CD4-positive, alpha-beta T cell treated with Interferon gamma for 1 hour (primary cell): ENCODE measurements around the gene DLG4.
"Not testable (repeated sequence)": the region's sequence is repeated elsewhere in the genome, so short reads cannot be mapped to it uniquely, and the experiment has no call there.

ENCODE experiments used
- DNase-seq: peaks from one replicate; pipeline ENCODE4 v3.0.0-alpha.2; 2020

DLG4 gene

DNA sequence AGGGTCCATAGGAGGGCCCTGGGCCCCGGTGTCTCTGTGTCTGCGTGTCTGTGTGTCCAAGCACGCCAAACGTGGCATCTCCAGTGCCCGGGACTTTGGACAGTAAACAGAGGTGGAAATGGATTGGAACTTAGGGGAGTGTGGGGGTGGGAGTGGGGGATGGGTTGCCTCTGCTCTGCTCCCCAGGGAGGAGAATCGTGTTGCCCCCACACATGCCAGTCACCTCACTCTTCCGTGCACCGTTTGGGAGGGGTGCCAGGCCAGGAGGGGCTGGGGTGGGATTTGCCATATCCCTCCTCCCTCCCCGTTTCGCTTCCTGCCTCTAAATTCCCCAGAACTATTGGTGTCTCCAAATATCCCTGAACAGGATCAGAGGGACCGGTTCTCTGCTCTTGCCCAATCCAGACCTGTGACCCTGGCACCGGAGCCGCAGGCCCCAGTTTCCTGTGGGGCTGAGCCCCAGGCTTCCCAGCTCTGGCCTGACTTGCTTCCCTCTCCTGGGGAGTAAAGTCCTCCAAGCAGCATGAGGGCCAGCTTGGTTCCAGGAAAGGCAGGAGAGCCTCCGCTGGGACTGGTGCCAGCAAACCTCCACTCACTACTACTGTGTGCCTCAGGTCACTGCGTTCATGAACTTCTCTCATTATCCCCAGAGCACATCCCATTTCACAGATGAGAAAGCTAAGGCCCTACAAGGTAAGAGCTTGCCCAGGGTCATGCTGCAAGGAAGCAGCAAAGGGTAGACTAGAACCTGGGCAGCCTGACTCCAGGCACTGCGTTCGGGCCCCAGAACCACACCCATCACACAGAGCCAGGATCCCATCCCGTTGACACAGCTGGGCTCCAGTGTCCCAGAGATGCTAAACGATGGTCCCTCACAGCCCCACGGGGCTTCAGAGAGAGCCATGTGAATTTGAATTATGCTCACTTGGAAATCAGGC lies 40.0 kb downstream of the DLG4 start, which contains the start of gene ASGR1:
Gene ASGR1, minus strand, starts transcription at position 54 of the 938 bp plus-strand sequence. CDS start 807 bp downstream, outside the sequence.
- DNase-seq, result no peak

DNA sequence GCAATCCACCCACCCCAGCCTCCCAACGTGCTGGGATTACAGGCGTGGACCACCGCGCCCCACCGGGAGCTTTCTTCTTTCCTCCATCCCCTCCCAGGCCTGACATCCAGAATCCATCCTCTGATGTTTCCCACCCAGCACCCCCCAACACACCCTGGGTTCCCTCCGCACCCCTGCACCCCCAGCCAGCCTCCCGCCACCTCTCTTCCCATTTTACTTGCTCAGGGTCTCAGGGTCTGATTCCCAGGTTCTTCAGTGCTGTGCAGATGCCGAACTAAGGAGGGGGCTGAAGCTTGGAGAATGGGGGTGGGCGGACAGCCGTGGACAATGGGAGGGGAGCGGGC lies 40.7 kb downstream of the DLG4 start:
- no peak for DNase-seq

DNA sequence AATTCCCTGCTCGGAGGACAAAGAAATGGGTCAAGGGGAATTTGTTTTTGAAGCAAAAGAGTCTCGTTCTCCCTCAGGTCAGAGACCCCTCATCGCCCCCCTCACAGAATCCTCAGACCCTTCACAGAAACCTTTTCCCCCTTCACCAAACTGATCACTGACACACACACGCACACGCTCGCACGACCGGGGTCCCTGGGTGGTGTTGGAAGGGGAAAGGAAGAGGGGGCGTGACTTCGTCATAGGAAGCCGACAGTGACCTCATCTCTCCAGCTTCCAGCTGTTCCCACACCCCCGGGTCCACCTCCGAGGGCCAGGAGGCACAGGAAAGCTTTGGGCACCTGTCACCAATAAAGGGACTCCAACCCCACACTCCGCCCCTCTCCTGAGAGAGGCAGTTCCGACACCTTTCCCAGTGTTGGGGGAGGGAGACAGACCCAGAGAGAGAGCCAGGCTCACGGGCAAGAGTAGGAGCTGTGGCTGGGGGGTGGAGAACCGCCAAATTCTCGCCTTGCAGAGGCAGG lies 41.6 kb downstream of the DLG4 start:
- DNase-seq, result no peak

- DNase-seq, result peak; percentile 63
Measured at GRCh38 chr17:7177191-7177953, 42.3 kb downstream of the DLG4 start.

GRCh38 chr17:7176841-7177190 lies 42.8 kb downstream of the DLG4 start:
- no peak for DNase-seq

DNA sequence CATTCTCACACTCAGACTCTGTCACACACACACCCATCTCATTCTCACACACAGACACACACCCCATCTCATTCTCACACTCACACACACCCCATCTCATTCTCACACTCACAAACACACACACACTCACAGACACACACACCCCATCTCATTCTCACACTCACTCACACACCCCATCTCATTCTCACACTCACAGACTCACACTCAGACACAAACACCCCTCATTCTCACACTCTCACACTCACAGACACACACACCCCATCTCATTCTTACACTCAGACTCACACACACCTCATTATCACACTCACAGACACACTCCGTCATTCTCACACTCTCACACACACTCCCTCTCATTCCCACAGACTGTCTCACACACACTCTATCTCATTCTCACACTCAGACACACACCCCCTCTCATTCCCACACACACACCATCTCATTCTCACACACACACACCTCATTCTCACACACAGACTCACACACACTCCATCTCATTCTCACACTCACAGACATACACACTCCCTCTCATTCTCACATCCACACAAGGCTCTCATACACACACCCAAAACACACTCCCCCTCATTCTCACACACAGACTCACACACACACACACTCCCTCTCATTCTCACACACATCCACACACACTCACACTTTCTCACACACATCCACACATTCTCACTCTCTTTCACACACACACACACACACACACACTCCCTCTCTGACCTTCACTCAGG lies 43.4 kb downstream of the DLG4 start:
- DNase-seq, result no peak

DNA sequence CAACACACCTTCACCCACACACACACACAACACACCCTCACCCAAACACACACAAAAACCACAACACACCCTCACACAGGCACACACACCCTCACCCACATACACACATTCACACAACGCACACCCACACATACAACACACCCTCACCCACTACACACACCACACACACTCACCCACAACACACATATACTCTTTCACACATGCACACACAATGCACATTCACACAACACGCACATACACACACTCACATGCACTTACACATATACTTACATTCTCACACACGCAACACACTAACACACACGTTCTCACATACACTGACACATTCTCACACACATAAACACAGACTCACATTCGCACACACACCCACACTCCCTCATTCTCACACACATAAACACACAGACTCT lies 44.3 kb downstream of the DLG4 start:
- DNase-seq, result no peak

DNA sequence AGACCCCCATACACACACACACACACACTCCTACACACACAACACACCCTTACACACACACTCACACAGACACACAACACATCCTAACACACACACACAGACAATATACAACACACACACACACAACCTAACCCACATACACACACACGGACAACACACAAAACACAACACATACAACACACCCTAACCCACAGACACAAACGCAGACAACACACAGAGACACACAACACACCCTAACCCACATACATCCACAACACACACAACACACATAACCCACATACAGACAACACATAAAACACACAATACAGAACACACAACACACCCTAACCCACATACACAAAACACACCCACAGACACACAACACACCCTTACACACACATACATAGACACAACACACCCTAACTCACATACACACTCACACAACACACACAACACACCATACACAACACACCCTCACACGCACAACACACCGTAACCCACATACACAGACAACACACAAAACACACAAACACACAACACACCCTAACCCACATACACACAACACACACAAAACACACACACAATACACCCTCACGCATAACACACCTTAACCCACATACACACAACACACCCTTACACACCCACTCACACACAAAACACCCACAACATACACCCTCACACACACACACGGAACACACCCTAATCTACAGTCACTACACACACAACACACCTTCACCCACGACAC lies 44.9 kb downstream of the DLG4 start:
- no peak for DNase-seq

- peak; percentile 66 for DNase-seq
Measured at GRCh38 chr17:7173687-7174602, 45.7 kb downstream of the DLG4 start.

DNA sequence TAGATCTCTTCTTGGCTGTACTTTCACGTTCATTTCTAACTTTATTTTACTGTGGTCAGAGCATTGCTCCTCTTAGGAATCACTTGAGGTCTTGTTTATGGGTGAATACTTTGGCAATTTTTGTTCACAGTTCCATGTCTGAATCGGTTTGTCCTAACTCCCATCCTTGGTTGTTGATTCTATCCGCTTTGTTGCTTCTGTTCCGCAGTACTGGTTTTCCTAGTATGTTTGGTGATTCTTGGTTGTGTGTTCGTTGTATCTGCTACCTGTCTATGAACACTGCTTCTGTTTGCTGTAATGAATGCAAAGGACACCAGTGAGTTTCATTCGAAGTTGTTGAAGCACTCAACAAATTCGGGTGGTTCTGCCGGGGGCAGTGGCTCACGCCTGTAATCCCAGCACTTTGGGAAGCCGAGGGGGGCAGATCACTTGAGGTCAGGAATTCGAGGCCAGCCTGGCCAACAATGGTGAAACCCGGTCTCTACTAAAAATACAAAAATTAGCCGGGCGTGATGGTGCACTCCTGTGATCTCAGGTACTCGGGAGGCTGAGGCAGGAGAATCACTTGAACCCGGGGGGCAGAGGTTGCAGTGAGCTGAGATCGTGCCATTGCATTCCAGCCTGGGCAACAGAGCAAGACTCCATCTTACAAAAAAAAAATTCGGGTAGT lies 47.0 kb downstream of the DLG4 start:
- not testable (repeated sequence) for DNase-seq

GRCh38 chr17:7169565-7169908 lies 50.1 kb downstream of the DLG4 start:
- DNase-seq, result not testable (repeated sequence)

GRCh38 chr17:7168841-7169564 lies 50.6 kb downstream of the DLG4 start:
- DNase-seq, result not testable (repeated sequence)

- DNase-seq, result peak; percentile 32
Measured at GRCh38 chr17:7167832-7168231, 51.8 kb downstream of the DLG4 start.

- DNase-seq, result no peak
Measured at GRCh38 chr17:7166873-7167272, 52.8 kb downstream of the DLG4 start.

DNA sequence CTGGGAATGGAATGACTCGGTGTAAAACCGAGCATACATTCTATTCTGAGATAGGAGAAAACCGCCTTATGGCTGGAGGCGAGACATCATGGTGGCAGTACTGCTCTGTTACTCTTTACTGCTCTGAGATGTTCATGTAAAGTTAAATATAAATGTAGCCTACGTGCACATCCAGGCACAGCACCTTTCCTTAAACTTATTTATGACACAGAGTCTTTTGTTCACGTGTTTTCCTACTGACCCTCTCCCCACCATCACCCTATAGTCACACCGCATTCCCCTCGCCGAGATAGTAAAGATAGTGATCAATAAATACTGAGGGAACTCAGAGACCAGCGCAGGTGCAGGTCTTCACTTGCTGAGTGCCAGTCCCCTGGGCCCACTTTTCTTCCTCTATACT lies 60.1 kb downstream of the DLG4 start:
- DNase-seq, result not testable (repeated sequence)

DNA sequence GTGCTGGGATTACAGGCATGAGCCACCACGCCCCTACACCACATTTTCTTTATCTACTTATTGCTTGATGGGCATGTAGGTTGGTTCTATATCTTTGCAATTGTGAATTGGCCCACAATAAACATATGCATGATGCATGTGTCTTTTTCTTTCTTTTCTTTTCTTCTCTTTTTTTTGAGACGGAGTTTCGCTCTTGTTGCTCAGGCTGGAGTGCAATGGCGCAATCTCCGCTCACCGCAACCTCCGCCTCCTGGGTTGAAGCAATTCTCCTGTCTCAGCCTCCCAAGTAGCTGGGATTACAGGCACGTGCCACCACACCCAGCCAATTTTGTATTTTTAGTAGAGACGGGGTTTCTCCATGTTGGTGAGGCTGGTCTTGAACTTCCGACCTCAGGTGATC lies 61.2 kb downstream of the DLG4 start:
- not testable (repeated sequence) for DNase-seq

DNA sequence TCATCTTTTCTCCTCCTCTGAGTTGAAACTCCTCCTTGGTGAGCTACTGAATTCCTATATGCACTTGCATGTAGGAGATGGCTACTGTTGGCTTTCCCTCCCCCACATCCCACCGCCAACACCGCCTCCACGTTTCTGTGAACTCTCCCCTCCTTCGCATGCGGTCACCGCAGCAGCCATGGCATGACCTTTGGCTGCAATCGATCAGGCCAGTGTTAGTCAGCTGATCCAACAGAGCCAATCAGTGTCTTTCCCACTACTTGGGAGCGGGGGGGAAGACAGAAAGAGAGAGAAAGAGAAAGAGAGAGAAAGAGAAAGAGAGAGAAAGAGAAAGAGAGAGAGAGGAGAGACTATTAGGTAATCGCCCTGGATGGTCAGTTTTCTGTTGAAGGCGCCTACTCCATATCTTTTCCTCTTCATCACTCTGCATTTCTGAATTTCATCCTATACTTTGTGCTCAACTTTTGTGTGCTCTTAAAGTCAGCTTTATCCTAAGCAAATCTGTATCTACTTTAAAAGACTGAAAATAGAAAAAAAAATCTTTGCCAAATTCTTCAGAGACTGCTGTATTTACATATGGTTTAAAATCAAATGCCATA lies 63.2 kb downstream of the DLG4 start:
- no peak for DNase-seq

DNA sequence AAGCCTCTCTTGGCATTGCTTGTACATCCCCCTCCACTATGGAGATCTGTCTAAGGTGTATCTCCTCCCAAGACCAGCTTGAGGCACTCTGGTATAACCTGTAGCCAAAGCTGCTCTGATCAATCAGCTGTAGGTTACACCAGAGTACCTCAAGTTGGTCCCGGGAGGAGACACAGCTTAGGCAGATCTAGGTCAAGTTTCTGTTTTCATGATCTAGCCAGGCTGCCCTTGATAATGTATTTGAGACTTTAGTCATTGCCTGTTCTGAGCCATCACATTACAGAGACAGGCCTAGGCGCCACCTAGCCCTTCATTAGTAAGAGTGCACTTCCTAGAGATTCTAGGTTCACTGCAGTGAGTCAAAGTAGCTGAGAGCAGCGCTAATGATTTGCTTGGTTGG lies 71.9 kb downstream of the DLG4 start:
- DNase-seq, result no peak

DNA sequence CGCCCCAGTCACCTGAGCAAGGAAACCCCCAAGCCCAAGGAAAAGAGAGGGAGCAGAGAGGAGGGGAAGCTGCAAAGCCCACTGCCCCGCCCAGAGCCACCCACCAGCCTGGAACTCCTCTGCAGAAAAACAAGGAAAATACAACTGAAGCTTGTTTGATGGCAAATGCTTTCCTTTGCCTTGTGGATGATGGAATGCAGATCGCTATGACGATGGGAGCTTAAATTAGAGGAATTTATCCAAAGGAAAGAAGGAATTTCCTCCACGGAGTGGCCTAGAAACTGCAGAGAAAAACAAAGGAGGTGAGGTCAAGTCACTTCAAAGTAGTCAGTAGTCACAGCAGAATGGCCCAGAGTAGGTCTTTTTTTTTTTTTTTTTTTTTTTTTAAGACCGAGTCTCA lies 73.5 kb downstream of the DLG4 start:
- no peak for DNase-seq

GRCh38 chr17:7144213-7144612 lies 75.4 kb downstream of the DLG4 start:
- DNase-seq, result no peak
